ENCODE data around the gene RIPK4. TPM values are rescaled to one million over a fixed set of nuclear protein-coding genes. Genes with fewer than 3 reads are reported as not detected.

Gene RIPK4
- total RNA-seq, 4 donors from 2014 or later, result 38.6 to 59.5 (median 50.0) TPM

DNA sequence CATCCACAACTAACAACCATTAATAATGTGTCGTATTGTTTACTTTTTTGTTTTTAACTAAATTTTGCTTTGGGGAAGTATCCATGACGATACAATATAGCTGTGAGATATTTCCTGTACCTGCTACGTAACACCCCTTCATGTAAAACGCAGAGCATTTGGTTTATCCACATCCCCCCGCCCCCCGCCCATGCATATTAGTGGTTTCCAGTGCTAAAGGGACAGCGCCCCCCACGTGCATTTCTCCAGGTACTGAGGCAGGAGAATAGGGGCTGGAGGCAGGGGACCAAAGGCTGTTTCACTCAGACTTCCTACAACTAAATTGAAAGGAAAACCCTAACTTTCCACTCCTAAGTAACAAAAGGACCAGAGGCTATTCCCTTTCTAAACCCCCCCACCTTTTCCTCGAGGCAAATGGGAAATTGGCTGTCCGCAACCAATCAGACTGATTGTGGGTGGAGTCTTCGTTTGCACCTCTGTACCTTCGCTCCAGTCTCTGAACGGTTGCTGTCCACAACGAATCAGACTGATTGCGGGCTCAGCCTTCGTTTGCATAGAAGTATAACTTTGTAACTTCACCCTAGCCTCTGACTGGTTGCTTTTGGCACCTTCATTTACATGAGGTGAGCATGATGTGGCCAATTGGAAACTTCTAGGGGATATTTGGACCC lies 12.2 kb upstream of the RIPK4 start:
- DNase-seq (ENCODE audit: low spot score in 2 of 2), result peak in 1 of 2 donors; percentile 55
- H3K4me1 ChIP-seq, result peaks cover 17% of the 10 kb centered on the region

DNA sequence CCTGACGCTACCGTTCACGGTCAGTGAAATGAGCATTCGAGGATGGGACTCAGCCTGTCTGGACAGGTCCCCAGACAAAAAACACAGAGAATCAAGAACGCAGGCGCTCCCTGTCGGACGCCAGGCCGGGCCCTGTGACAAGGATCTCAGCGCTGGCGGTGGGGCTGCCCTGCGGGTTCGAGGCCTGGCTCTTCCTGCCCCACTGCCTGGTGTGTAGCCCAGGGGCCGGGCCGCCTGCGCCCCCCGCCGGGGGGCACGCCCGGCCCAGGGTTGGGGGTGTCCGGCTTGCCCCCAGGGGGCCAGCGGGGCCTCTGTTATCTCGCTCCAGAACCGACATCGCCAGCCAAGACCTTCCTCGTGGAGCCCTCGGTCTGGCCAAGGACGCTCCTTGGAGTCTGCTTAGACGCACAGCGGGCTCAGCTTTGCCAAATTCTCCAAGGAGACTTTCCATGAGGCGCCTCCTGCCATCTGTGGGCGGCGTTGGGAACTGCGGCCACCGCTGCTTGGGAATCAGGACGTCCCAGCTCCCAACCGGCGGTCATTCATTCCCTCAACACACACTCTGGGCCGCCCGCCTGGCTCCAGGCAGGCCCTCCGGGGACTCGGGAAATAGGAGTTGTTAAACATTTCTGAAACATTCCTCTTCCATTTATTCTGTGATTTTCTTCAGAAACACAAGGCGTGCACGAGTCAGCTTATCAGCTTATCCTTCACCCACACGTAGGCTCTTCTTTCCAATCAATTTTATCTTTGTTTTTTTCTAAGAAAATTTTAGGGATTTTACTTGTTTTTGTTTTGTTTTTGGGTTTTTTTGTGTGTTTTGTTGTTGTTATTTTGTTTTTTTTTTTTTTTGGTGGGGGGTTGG lies 11.3 kb upstream of the RIPK4 start:
- Histone ChIP-seq H3K27me3 (peaks cover 46% of the 10 kb centered on the region), H3K9me3 (no peaks in the 10 kb centered on the region), H3K36me3 (no peaks in the 10 kb centered on the region), H3K4me3 (no peak overlapping the region), H3K27ac (no peak overlapping the region), H3K4me1 (peaks cover 13% of the 10 kb centered on the region)
- 14% methylated on average over 22 of the region's 45 CpGs for WGBS
- DNase-seq (ENCODE audit: low spot score in 2 of 2), result peak; percentile 92 to 93
- TF ChIP-seq POLR2AphosphoS5 (IDR thresholded peaks at IDR 0.05), result peak in 1 of 3 donors; percentile 61
- no peak for TF ChIP-seq EP300 (IDR thresholded peaks at IDR 0.05)
- TF ChIP-seq POLR2A (IDR thresholded peaks at IDR 0.05), result no peak
- TF ChIP-seq, protein P1, sequence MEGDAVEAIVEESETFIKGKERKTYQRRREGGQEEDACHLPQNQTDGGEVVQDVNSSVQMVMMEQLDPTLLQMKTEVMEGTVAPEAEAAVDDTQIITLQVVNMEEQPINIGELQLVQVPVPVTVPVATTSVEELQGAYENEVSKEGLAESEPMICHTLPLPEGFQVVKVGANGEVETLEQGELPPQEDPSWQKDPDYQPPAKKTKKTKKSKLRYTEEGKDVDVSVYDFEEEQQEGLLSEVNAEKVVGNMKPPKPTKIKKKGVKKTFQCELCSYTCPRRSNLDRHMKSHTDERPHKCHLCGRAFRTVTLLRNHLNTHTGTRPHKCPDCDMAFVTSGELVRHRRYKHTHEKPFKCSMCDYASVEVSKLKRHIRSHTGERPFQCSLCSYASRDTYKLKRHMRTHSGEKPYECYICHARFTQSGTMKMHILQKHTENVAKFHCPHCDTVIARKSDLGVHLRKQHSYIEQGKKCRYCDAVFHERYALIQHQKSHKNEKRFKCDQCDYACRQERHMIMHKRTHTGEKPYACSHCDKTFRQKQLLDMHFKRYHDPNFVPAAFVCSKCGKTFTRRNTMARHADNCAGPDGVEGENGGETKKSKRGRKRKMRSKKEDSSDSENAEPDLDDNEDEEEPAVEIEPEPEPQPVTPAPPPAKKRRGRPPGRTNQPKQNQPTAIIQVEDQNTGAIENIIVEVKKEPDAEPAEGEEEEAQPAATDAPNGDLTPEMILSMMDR (IDR thresholded peaks at IDR 0.05), result peak; percentile 86 to 96

More for the DNA sequence above, 12.2 kb upstream of the RIPK4 start:
- H3K36me3 ChIP-seq, result no peaks in the 10 kb centered on the region
- H3K27me3 ChIP-seq, result peaks cover 48% of the 10 kb centered on the region
- WGBS, result 58% methylated on average over 16 of the region's 16 CpGs
- no peaks in the 10 kb centered on the region for H3K9me3 ChIP-seq
- TF ChIP-seq POLR2AphosphoS5 (IDR thresholded peaks at IDR 0.05), result no peak
- no peak for TF ChIP-seq EP300 (IDR thresholded peaks at IDR 0.05)
- TF ChIP-seq, protein P1 (IDR thresholded peaks at IDR 0.05), result no peak
- TF ChIP-seq POLR2A (IDR thresholded peaks at IDR 0.05), result no peak
- H3K27ac ChIP-seq, result no peak overlapping the region
- H3K4me3 ChIP-seq, result no peak overlapping the region

DNA sequence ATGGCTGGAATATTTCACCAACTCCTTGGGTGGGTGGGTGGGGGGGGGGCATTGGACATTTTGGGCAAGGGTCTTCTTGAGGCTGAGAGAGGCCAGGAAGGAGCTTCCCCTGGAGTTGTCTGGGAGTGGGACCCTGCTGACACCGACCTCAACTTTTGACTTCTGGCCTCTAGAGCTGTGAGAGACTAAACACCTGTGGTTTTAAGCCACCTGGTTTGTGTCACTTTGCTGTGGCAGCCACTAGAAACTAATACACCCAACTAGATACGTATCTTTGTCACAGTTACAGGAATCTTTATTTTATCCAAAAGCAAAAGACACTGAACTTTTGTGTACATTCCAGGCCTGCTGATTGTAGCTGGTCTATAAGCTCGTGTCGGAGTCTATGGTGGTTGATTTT lies 9.9 kb upstream of the RIPK4 start:
- TF ChIP-seq, protein P1 (IDR thresholded peaks at IDR 0.05), result no peak
- TF ChIP-seq POLR2AphosphoS5 (IDR thresholded peaks at IDR 0.05) (no peak), POLR2A (IDR thresholded peaks at IDR 0.05) (no peak), EP300 (IDR thresholded peaks at IDR 0.05) (no peak)
- no peak for DNase-seq (ENCODE audit: low spot score in 2 of 2)
- Histone ChIP-seq H3K4me3 (no peak overlapping the region), H3K36me3 (no peaks in the 10 kb centered on the region), H3K27me3 (peaks cover 45% of the 10 kb centered on the region), H3K27ac (no peak overlapping the region), H3K4me1 (peaks cover 13% of the 10 kb centered on the region), H3K9me3 (no peaks in the 10 kb centered on the region)
- 94% methylated on average over 3 of the region's 4 CpGs for WGBS

- Histone ChIP-seq H3K27me3 (peaks cover 42% of the 10 kb centered on the region), H3K4me1 (peaks cover 9% of the 10 kb centered on the region), H3K36me3 (no peaks in the 10 kb centered on the region), H3K27ac (no peak overlapping the region), H3K4me3 (no peak overlapping the region), H3K9me3 (no peaks in the 10 kb centered on the region)
- DNase-seq (ENCODE audit: low spot score in 2 of 2), result no peak
- TF ChIP-seq EP300 (IDR thresholded peaks at IDR 0.05) (no peak), POLR2A (IDR thresholded peaks at IDR 0.05) (no peak), POLR2AphosphoS5 (IDR thresholded peaks at IDR 0.05) (no peak)
- TF ChIP-seq, protein P1 (IDR thresholded peaks at IDR 0.05), result no peak
- 61% methylated on average over 3 of the region's 3 CpGs for WGBS
Observed at GRCh38 chr21:41775149-41775472, 8.3 kb upstream of the RIPK4 start.

Data from suprapubic skin (tissue), 4 donors.